ENCODE measurements around the gene CCKAR. TPM values are rescaled to one million over a fixed set of nuclear protein-coding genes. Genes with fewer than 3 reads are reported as not detected.
"Not testable (repeated sequence)": the region's sequence is repeated elsewhere in the genome, so short reads cannot be mapped to it uniquely, and the experiment has no call there.

CCKAR gene
- total RNA-seq, 1 experiment from 2014 or later = not detected

DNA sequence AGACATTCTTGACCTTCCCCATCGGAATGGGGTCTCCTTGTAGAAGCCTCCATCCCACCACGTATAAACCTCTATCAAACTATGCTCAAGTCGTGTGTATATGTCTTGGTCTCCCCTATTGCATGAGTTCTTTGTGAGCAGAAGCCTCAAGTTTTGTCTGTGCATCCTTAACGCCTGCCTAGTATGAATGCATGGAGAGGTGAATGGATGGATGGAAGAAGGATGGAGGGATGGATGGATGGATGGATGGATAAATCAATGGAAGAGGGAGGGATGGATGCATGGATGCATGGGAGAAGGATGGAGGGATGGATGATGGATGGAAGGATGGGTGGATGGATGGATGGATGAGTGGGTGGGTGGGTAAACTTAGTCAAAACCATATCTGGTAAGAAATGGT, 17.0 kb upstream of the CCKAR start:
- Histone ChIP-seq H3K36me3 (replicated peaks; ENCODE audit: control insufficient read depth, insufficient read depth, low read length) (no peaks in the 10 kb centered on the region), H3K4me3 (ENCODE audit: insufficient read depth, low read depth, low read length) (no peak overlapping the region), H3K27me3 (ENCODE audit: control insufficient read depth, insufficient read depth, low read length) (no peaks in the 10 kb centered on the region)
- no peak for DNase-seq

- Histone ChIP-seq H3K4me3 (ENCODE audit: insufficient read depth, low read depth, low read length) (no peak overlapping the region), H3K27me3 (ENCODE audit: control insufficient read depth, insufficient read depth, low read length) (no peaks in the 10 kb centered on the region), H3K36me3 (replicated peaks; ENCODE audit: control insufficient read depth, insufficient read depth, low read length) (no peaks in the 10 kb centered on the region)
- no peak for DNase-seq
These were observed 13.6 kb upstream of the CCKAR start for GRCh38 chr4:26503844-26504243.

GRCh38 chr4:26503427-26503826, 13.1 kb upstream of the CCKAR start:
- H3K4me3 ChIP-seq (ENCODE audit: insufficient read depth, low read depth, low read length) = no peak overlapping the region
- DNase-seq = no peak
- H3K36me3 ChIP-seq (replicated peaks; ENCODE audit: control insufficient read depth, insufficient read depth, low read length) = no peaks in the 10 kb centered on the region
- H3K27me3 ChIP-seq (ENCODE audit: control insufficient read depth, insufficient read depth, low read length) = no peaks in the 10 kb centered on the region

DNA sequence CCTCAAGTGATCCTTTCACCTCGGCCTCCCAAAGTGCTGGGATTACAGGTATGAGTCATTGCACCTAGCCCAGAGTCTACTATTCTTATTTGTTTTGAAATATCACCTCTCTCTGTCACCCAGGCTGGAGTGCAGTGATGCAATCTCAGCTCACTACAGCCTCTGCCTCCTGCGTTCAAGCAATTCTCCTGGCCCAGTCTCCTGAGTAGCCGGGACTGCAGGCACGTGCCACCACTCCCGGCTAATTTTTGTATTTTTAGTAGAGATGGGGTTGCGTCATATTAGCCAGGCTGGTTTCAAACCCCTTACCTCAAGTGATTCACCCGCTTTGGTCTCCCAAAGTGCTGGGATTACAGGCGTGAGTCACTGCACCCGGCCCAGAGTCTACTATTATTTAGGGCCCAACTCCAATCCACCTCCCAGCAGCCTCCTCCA, 10.3 kb upstream of the CCKAR start:
- not testable (repeated sequence) for H3K27me3 ChIP-seq (ENCODE audit: control insufficient read depth, insufficient read depth, low read length); H3K4me3 ChIP-seq (ENCODE audit: insufficient read depth, low read depth, low read length); H3K36me3 ChIP-seq (replicated peaks; ENCODE audit: control insufficient read depth, insufficient read depth, low read length); DNase-seq

DNA sequence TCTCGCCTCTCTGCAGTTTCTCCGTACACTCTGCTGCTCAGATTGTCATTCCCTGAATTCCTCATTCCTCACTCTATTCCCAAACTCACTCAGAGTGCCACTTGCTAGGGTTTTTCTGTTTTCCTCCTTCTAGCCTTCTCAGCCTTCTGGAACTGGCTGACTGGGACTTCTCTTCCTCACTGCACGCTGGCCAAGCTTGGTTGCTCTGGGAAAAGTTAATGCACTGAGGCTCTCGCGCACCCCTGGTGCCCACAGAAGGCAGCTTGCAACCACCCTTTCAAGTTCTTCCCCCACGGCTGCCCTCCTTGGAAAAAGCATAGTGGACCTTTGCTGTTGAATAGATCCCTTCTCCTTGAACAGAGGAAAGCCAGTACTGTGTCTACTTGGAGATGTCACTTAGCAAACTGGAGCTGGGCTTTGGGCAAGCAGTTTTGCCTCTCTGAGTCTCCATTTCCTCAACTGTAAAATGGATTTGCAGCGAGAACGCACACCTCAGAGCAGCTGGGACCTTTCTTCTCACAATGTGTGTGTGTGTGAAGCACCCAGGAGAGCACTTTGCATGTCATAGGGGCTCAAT, 6.0 kb upstream of the CCKAR start:
- DNase-seq = no peak
- no peak overlapping the region for H3K4me3 ChIP-seq (ENCODE audit: insufficient read depth, low read depth, low read length)
- no peaks in the 10 kb centered on the region for H3K36me3 ChIP-seq (replicated peaks; ENCODE audit: control insufficient read depth, insufficient read depth, low read length)
- no peaks in the 10 kb centered on the region for H3K27me3 ChIP-seq (ENCODE audit: control insufficient read depth, insufficient read depth, low read length)

DNA sequence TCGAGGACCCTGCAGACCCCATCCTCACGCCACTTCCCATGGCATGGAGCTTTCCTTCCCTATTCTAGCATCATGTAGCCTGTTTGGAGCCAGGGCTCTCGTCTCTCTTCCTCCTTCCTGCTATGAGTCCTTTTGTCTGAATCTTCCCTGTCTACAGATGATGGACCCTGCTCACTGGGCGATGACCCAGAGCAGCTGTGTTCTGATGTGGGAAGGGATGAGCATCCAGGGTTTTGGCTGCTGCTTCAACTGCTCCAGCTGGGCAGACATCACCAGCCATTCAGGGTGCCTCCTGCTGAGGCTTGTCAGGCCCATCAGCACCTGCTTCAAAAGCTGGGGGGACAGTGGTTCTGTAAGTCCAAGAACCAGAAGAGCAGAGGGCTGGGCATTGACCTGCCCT, 3.2 kb upstream of the CCKAR start:
- no peak overlapping the region for H3K4me3 ChIP-seq (ENCODE audit: insufficient read depth, low read depth, low read length)
- DNase-seq = no peak
- H3K36me3 ChIP-seq (replicated peaks; ENCODE audit: control insufficient read depth, insufficient read depth, low read length) = no peaks in the 10 kb centered on the region
- H3K27me3 ChIP-seq (ENCODE audit: control insufficient read depth, insufficient read depth, low read length) = no peaks in the 10 kb centered on the region

DNA sequence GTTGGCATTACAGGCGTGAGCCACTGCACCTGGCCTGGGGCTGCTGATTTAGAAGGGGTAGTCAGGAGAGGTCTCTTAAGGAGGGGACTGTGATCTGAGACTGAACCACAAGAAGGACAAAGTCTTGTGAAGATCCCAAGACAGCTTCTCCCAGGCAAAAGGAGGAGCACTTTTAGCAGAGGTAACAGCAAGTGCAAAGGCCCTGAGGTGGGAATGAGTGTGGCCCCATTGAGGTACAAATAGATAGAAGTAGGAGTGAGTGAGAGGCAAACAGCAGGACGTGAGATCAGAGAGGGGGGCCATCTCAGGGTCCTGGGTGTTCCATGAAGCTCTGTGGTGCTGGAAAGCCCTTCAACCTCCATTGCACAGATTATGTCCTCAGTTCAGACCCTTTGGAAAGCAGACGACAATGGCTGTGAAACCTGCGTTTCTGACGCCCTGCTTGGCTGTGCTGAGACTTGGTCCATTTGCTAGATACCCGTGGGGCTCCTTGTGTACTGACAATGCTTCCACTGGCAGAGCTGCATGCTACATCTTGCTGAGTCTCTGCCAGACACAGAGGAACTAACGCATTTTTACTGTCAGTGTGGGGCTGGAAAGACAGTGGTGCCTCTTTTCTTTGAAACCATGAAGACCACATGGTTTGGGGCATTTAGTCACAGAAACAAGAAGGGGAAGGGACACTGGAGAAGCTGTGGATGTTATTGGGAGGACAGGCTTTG, 1.3 kb upstream of the CCKAR start:
- Histone ChIP-seq H3K36me3 (replicated peaks; ENCODE audit: control insufficient read depth, insufficient read depth, low read length) (no peaks in the 10 kb centered on the region), H3K27me3 (ENCODE audit: control insufficient read depth, insufficient read depth, low read length) (no peaks in the 10 kb centered on the region), H3K4me3 (ENCODE audit: insufficient read depth, low read depth, low read length) (no peak overlapping the region)
- DNase-seq = no peak

DNA sequence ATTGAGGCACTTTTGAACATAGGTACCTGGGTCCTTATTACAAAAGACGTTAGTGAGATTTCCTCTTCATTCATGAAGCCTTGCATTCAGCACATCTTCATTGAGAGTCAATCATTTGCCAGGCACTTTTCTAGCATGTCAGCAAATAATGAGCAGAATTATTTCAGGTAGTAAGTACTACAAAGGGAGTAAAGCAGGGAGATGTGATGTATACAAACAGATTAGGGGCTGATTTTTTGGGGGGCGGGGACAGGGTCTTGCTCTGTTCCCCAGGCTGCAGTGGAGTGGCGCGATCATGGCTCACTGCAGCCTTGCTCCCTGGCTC, 638 bp upstream of the CCKAR start:
- Histone ChIP-seq H3K4me3 (ENCODE audit: insufficient read depth, low read depth, low read length) (no peak overlapping the region), H3K36me3 (replicated peaks; ENCODE audit: control insufficient read depth, insufficient read depth, low read length) (no peaks in the 10 kb centered on the region), H3K27me3 (ENCODE audit: control insufficient read depth, insufficient read depth, low read length) (no peaks in the 10 kb centered on the region)
- DNase-seq = no peak

DNA sequence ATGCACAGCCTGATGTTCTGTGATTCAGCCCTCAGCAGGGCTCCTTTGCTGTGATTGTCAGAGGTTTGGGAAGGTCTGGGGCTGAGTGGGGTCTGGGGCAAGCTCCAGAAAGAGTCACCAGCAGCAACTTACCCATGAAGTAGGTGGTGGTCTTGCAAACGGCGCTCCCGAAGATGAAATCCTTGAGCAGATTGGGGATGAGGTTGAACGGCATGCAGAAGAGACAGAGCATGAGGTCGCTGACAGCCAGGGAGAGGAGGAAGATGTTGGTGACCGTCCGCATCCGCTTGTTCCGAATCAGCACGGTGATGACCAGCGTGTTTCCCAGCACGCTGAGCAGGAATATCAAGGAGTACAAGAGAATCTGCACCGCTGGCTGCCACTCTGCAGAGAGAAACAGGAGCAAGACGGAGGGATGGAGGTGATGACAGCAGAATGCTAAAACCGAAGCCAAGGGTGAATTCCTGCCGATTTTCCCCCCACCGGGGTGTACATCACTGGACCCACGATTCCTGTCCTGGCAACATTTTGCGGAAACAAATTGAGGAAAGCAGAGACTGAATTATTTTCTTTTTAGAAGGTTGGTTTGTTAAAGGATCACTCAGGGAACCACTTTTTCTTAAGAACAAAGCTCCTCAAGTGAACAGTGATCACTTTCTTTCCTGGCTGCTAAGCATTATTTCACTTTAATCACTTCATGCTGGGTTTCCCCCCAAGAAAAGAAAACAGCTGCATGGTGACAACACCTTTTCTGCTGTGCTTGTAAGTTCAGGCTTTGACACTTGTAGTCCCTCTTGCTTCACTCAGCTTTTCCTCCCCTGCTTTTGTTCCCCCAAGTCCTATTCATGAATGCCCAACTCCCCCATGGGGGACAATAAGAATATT, 941 bp downstream of the CCKAR start:
- no peak for DNase-seq

GRCh38 chr4:26485684-26486083, 4.6 kb downstream of the CCKAR start:
- H3K27me3 ChIP-seq (ENCODE audit: control insufficient read depth, insufficient read depth, low read length) = no peaks in the 10 kb centered on the region
- no peak overlapping the region for H3K4me3 ChIP-seq (ENCODE audit: insufficient read depth, low read depth, low read length)
- no peaks in the 10 kb centered on the region for H3K36me3 ChIP-seq (replicated peaks; ENCODE audit: control insufficient read depth, insufficient read depth, low read length)
- DNase-seq = no peak

More for the DNA sequence above, 941 bp downstream of the CCKAR start:
- Histone ChIP-seq H3K27me3 (ENCODE audit: control insufficient read depth, insufficient read depth, low read length) (no peaks in the 10 kb centered on the region), H3K36me3 (replicated peaks; ENCODE audit: control insufficient read depth, insufficient read depth, low read length) (no peaks in the 10 kb centered on the region), H3K4me3 (ENCODE audit: insufficient read depth, low read depth, low read length) (no peak overlapping the region)

DNA sequence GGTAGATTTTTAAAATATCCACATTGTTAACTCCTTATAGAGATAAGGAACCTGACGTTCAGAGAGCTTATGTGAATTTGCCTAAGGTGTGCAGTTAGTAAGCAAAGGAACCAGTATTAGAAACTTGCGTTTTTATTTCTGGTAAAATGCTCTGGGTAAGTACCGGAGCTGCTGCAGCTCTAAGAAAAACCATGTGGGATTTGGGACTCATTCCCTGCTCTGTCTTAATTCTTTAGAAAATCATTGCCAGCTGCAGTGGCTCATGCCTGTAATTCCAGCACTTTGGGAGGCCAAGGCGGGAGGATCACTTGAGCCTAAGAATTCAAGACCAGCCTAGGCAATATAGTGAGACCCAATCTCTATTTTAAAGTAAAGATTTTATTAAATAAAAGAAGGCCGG, 5.8 kb downstream of the CCKAR start:
- Histone ChIP-seq H3K27me3 (ENCODE audit: control insufficient read depth, insufficient read depth, low read length) (no peaks in the 10 kb centered on the region), H3K4me3 (ENCODE audit: insufficient read depth, low read depth, low read length) (no peak overlapping the region)
- no peak for DNase-seq

DNA sequence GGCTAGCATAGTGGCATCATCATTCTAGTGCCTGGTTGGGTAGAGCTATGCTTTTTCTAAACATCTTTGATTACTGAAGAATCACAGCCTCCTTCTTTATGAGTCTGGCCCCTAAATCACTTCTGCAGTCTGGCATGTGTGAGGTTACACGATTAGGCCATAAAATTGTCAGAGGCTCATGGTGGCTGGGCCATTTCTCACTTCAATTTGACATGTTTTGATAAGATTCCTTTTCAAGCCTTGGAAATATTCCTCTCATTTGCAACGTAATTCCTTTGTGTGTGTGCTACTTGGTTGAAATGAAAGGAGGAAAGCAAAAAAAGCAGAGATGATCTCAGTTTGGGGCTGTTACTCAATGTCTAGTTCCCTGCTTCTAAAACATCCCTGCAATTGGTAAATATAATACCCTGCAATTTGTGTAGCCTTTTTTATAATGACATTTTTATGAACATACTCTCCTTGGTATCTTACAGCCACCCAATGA, 6.2 kb downstream of the CCKAR start:
- Histone ChIP-seq H3K27me3 (ENCODE audit: control insufficient read depth, insufficient read depth, low read length) (no peaks in the 10 kb centered on the region), H3K4me3 (ENCODE audit: insufficient read depth, low read depth, low read length) (no peak overlapping the region)
- no peak for DNase-seq

More for the DNA sequence above, 5.8 kb downstream of the CCKAR start:
- H3K36me3 ChIP-seq (replicated peaks; ENCODE audit: control insufficient read depth, insufficient read depth, low read length) = no peaks in the 10 kb centered on the region

DNA sequence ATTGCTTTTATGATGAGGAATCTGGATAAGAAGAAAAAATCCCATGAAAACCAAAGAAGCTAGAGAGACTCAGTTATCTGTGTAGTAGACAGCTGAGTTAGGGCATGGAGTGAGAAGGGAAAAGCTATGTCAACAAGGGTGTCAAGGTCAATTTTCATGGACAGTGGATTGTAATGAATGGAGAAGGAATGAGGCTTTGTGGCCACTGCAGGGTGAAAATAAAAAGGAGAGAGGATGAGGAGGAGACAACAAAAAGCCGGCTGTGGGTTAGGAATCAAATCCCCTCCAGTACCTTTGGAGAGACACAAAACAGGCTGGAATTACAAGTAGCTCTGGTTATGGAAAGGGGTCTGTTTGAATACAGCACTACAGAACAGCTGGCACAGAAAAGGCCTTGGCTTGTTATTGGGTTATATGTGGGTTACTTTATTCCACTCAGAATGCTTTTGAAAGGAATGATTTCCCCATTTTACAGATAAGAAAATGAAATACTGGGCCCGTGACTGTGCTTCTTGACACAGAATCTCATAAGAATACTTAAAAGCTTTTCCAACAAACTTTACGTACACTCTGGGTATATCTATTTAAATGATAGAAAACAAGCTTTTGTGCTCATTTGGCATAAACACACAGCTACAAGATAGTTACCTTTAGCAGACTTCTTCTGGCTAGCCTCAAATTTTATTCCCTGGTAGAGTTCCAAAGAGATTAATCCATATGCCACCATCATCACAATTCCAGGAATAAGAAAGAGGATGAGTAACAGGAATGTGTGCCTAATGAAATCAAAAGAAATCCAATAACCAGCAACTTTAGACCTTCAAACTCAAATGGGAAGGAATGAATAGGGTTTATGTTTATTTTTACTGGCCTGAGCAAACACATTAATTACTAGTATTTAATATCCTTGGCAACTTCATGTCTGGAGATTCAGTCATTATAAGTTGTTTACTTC, 7.5 kb downstream of the CCKAR start:
- H3K4me3 ChIP-seq (ENCODE audit: insufficient read depth, low read depth, low read length) = no peak overlapping the region
- no peak for DNase-seq
- H3K27me3 ChIP-seq (ENCODE audit: control insufficient read depth, insufficient read depth, low read length) = no peaks in the 10 kb centered on the region
- H3K36me3 ChIP-seq (replicated peaks; ENCODE audit: control insufficient read depth, insufficient read depth, low read length) = no peaks in the 10 kb centered on the region

More for the DNA sequence above, 6.2 kb downstream of the CCKAR start:
- no peaks in the 10 kb centered on the region for H3K36me3 ChIP-seq (replicated peaks; ENCODE audit: control insufficient read depth, insufficient read depth, low read length)

DNA sequence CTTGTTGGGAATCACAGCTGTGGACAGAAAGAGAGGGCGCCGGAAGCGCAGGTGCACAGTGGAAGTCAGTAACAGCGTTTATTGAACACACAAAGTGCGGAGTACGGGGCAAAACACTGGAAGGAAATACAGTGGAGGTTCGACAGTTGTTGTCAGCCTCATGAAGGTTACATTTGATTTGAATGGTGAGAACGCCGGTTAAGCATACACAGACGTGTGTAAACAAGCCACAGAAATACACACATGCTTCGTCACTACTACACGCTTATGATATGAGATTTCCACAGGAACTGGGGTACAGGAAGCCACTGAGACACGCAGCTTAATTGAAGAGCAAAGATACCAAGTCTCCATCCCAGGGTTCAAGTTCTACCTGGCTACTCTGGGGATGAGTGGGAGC, 12.0 kb downstream of the CCKAR start:
- H3K36me3 ChIP-seq (replicated peaks; ENCODE audit: control insufficient read depth, insufficient read depth, low read length) = no peaks in the 10 kb centered on the region
- H3K4me3 ChIP-seq (ENCODE audit: insufficient read depth, low read depth, low read length) = no peak overlapping the region
- DNase-seq = no peak
- no peaks in the 10 kb centered on the region for H3K27me3 ChIP-seq (ENCODE audit: control insufficient read depth, insufficient read depth, low read length)

All from H7 (cell line).